HG03575 (cell line): ENCODE data around the gene CYP2C9.

Source experiments
- ATAC-seq: cut with Tn5 transposase; IDR thresholded peaks from one replicate; pipeline ENCODE4 v1.9.1; 2021; ENCODE audit not compliant: unreplicated experiment, insufficient number of reproducible peaks, low FRiP score; ENCODE audit errors: extremely low read depth

CYP2C9 gene

DNA sequence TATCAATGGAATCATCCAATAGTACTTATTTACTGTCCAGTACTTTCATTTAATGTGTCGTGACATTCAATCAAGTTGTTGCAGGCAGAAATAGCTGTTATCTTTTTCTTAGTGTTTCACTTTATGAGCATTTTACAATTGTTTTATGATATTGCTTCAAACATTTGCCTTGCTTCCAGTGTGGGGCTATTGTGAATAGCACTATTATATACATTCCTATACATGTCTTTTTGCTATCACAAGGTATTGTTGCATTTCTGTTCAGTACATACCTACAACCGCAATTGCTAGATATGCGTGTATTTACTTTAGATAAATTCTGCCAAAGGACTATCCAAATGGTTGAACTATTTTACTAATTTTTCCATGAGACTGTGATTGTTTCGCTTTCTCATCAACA is 95.9 kb downstream of the CYP2C9 start:
- no peak for ATAC-seq

- ATAC-seq = no peak
Observed at GRCh38 chr10:95035332-95036295, 97.2 kb downstream of the CYP2C9 start.

GRCh38 chr10:95039281-95039680 is 100.8 kb downstream of the CYP2C9 start:
- no peak for ATAC-seq
